NCI-H345 (cell line): ENCODE measurements around the gene RHCE.
A peak's percentile ranks its signal among the peaks of the same experiment; 100 is the strongest.
"Not testable (repeated sequence)": the region's sequence is repeated elsewhere in the genome, so short reads cannot be mapped to it uniquely, and the experiment has no call there.

Experiments used
- DNase-seq: peaks from one replicate; lab custom pipeline; 2025; lab: John Stamatoyannopoulos, UW

RHCE gene

GRCh38 chr1:25432749-25433388 lies 12.2 kb upstream of the RHCE start:
- no peak for DNase-seq

DNA sequence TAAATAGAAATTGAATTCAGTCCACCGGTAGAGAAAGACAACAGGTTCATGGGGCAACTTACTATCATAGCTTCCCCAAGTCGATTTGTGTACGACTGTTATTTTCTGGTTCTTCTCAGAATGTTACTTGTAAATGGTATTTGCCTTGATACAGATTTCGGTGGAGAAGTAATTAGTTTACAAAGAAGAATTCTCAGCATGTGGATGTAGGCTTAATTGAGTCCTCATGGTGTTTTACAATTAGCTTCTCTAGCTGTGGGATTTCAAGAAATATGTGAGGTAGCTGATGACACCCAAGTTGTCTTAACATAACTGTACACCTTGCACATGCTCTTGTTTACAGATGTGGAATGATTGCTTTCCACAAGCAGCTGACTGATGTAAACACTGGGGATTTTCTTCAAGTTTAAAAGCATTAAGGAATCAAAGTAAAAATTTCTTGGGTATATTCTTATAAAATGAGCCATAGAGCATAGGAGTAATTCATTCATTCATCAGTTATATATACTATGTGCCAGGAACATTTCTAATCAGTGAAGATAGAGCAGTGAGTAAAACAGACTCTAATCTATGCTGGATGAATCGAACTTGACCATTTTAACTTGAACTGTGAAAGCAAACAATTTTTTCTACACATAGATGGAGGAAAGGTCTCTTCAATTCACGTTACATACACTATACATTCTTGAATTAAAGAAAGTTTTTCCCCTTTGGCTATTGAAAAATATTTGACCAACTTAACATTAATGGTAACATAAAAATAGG lies 11.5 kb upstream of the RHCE start:
- no peak for DNase-seq

- peak; percentile 34 for DNase-seq
Observed at GRCh38 chr1:25430967-25431881, 10.6 kb upstream of the RHCE start.

GRCh38 chr1:25430073-25430966 lies 9.7 kb upstream of the RHCE start, which contains the start of gene MACO1:
Gene MACO1, plus strand, starts transcription at chr1:25430897. Its CDS starts 202 bp downstream, at chr1:25431099.
- peak; percentile 98 for DNase-seq

DNA sequence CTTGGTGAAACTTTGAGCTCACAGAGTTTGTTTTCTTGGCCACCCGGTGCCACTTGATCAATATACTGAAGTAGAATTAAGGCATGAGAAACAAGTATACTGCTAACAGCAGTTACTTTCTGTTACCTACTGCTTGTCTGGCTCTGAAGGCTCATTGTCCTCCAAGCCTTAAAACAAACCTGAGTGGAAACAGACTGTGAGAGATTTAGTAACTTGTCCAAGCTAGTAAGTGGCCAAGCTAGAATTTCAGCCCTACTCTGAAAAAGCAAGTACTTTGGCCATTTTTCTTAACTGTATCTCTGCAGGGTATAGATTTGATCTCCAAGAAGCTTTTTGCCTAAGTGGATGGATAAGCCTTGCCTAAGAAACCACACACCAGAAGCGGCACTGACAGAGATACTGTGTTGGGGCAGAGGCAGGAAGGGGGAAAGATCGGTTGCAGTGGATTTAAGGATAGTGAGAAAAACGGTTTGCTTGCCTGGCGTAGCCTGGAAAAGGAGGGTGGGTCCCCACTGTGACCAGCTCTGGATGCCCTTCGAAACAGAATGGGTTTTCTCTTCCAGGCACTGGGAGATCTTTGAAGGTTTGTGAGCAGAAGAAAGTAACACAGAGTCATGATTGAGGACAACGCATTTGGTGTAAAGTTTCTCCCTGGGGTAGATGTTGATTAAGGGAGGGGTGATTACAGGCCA lies 8.0 kb upstream of the RHCE start:
- no peak for DNase-seq

DNA sequence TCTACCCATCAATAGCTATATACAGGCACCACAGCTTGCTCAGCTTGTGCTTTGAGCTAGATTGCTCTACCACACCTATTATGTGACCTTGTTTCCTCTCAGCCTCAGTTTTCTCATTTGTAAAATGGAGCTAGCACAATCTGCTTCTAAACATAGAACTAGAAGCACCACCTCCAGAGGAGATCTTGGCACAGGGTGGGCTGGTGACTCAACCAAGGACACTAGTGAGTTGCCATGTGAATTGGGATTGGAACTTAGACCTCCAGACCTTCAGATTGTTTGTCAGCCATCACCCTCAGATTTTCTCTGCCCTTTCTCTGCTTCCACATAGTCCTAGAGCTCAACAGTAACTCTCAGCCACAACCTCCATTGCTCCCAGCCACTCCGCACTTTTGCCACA lies 7.1 kb upstream of the RHCE start:
- no peak for DNase-seq

DNA sequence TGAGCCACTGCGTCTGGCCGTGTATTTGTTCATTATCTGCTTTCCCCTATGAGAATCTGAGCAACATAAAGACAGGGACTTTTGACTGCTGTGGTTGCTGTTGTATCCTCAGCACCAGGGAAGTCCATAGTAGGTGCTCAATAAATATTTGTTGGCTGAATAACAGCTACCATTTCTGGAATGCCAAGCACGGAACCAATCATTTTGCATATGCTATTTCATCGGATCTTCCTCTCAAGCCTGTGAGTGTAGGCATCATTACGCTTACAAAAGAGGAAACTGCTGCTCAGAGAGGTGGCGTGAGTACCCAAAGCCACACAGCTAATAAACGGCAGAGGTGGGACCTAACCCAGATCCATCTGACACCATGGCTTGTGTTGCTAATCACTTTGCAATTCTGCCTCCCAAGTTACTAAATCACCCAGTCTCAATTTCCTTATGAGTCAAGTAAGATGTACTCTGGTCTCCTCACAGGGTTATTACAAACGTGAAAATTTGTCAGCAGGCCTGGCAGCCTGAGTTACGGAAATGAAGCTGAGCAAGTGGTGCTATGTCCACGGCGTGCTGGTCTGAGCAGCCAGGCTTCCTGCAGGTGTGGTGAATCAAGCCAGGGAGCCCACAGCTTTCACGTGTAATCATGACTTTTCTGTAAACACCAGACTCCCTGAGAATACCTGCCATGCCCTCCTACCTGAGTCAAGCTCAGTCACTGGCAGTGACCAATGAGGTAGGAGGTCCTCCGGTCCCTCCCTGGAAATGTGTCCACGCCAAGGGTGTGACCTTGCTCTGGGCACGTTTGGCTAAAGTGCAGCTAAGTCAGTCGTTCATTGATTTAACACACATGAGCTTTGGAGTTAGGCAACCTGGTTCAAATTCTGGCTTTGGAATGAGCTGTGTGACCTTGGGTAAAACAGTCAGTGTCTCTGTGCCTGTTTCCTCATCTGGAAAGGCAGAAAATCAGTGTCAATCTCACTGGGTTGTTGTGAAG lies 4.8 kb upstream of the RHCE start:
- DNase-seq = no peak

GRCh38 chr1:25423206-25423605 lies 2.6 kb upstream of the RHCE start:
- DNase-seq = not testable (repeated sequence)

DNA sequence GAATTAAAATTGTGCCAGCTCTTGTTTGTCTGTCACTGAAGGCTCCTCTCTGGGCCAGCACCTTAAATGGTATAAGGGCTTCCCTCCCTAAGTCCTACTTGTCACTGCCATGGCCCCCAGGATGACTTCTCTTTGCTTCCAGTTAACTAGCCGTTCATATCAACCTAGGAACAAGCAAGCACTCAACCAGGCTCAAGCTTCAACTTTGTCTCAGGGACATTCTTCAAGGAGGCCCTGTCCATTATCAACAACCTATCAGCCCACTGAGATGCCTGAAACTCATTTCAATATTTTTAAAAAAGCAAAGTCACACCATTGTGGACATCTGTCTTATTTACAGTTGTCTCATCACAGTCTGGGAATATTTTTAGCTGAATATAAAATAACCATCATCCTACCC lies 1.3 kb downstream of the RHCE start:
- DNase-seq = not testable (repeated sequence)

DNA sequence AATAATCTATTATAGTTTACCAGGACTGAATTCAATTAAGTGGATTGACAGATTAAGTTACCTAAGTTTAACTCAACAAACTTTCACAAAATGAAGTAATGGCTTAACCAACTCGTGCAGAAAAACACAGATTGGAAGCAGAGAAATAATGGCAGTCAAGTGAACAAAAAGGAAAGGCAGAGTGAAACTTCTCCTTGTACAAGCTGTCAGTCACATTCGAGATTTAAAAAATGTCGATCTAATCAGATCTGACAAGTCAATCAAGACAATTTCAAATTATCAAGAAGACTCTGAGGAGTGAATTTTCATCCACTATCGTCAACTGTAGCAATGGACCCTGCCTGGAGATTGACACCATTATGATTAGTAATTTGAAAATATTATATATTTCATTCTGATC lies 3.3 kb downstream of the RHCE start:
- not testable (repeated sequence) for DNase-seq

DNA sequence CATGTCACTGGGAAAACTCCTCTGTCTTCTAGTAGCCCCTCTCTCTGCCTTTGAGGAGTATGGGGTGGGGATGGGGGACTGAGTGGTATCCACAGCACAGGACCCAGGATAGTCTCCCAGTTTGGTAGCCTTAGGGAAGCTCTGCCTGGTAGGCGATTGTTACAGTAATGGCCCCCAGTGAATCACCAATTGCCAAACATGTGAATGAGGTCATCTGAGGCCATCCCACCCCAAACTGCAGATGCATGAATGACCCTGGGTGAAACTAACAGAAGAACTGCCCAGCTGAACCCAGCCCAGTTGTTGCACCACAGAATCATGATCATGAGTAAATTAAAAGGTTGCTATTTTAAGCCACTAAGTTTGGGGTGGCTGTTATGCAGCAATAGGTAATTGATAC lies 6.0 kb downstream of the RHCE start:
- DNase-seq = not testable (repeated sequence)

DNA sequence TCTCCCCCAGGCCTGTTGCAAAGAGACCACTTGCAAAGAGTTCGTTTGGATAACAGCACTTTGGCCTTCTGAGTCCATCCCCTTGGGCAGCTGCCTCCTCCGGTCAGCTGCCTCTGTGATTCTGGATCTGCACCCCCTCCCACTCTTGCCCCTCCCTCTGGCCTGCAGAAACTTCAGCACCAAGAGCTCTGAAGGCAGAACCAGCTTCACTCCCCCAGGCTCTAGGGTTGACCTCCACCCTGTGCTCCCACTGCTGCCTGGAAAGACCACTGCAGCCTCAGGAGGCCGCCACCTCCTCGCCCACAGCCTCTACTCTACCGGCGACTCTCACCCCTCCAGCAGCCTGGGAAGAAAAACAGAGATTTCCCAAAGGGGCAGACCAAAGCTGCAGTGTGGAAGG lies 6.5 kb downstream of the RHCE start:
- not testable (repeated sequence) for DNase-seq

DNA sequence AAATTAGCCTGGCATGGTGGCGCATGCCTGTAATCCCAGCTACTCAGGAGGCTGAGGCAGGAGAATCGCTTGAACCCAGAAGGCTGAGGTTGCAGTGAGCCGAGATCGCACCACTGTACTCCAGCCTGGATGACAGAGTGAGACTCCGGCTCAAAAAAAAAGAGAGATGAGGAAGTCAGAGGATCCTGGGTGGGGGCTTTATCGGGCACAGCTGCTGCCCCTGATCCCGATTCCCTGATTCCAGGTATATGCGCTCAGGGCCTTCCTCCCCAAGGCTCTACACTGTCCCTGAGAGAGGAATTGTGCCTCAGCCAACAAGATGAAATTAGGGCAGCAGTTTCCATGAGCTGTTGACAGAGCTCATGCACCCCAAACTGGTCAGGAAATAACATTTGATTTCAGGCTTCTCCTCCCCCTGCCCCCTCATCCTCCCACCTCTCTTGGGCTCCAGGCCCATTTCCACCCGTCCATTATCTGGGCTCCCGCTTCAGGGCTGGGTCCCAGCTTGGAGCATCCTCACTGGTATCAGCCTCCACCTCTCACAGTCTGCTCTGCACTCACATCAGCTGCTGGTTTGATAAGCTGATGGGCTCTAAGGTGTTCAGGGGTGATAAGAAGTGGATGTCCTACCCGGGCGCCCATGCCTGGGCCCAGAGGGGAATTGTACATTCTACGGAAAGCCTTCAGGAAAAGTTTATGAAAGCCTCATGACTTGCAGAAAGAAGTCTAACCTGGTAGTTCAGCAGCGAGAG lies 7.6 kb downstream of the RHCE start:
- DNase-seq = not testable (repeated sequence)

DNA sequence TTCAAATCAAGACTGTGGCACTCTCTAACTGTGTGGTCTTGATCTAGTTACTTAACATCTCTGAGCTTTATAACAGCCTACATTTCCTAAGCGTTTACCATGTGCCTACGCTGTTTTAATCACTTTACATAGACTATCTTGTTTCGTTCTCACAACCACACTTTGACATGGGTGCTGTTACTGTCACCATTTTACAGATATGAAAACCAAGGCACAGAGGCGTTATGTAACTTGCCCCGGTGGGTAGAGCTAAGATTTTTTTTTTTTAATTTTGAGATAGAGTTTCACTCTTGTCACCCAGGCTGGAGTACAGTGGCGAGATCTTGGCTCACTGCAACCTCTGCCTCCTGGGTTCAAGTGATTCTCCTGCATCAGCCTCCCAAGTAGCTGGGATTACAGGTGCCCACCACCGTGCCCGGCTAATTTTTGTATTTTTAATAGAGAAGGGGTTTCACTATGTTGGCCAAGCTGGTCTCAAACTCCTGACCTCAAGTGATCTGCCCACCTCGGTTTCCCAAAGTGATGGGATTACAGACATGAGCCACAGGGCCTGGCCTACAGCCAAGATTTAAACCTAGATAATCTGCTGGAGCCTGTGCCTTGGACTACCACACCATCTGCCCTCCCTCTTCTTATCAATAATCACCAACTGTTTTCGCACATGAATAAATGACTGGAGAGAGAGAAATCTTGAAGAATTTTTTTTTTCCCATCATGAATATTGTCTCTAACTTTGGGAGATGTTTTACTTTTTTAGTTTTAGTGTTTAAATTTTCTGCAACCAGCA lies 10.8 kb downstream of the RHCE start:
- not testable (repeated sequence) for DNase-seq

DNA sequence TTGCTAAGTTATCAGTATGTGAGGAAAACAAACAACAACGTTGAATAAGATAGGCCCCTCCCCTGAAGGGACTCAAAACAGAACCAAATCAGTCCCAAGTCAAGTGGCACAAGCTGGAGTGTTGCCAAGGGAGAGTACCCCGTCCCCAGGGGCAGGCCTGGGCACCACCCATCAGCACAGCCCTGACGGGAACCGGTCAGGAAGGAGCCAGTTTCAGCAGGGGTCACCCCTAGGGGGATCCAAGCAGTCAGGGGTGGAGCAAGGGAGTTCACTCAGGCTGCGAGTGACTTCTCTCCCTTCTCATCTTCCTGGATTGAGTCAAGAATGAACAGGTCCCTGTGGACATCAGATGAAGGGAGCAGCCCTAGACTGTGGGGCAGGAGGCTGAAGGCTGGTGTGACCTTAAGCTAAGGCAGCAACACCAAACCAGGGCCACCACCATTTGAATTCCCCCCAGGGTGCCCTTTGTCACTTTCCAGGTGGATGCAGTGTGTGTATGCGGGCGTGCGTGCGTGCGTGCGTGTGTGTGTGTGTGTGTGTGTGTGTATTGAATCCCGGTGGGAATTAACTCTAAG lies 14.8 kb downstream of the RHCE start:
- not testable (repeated sequence) for DNase-seq

DNA sequence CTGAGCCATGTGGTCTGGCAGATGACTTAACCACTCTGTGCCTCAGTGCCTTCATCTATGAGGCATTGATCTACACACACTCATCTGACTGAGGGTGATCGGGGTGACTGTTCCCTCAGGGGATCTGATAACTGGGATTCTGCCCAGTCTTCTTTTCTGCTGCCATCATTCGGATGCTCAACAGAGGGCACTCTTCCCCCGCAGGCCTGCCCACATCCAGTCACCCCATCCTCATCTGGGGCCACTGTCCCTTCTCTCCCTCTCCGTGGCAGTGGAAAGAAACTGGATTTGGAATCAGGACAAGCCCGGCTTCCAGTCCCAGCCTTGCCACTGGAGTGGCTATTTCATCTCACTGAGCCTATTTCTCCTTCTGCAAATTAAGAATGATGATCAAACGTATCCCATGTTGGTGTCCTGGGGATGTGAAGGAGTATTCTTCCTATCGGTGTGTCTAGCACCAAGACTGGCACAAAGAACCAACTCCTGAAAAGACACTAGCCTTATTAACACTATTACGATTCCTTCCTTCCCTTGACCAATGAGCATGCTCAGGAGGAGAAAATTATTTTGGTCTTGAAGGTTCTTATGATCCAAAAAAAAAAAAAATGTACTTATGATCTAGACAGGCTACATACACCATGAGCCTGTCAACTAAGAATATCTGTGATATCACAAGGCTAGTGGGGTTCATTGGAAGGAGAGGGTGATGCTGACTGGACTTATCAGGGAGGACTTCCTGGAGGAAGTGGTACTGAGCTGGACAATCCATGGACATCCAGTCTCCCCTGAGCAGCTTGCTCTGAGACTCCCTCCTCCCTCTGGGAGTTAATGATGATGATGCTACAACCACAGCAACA lies 17.4 kb downstream of the RHCE start:
- not testable (repeated sequence) for DNase-seq

GRCh38 chr1:25398079-25398478 lies 22.5 kb downstream of the RHCE start:
- not testable (repeated sequence) for DNase-seq
